Panc1 (cell line): ENCODE data around the gene LARP4B.
"Not testable (repeated sequence)": the region's sequence is repeated elsewhere in the genome, so short reads cannot be mapped to it uniquely, and the experiment has no call there.

Experiments used
- POLR2AphosphoS5 ChIP-seq: IDR thresholded peaks from 2 replicates; pipeline ENCODE4 v1.6.1; 2012; ENCODE audit warnings: mild to moderate bottlenecking, low read depth, low read length, moderate library complexity
- SIN3A ChIP-seq: IDR thresholded peaks from 2 replicates; pipeline ENCODE4 v1.6.1; 2012; ENCODE audit warnings: low read depth, mild to moderate bottlenecking, low read length, moderate library complexity, borderline replicate concordance; ENCODE audit not compliant: insufficient read depth
- TF ChIP-seq, protein P1 (sequence below): fragments of 450-650 bp; IDR thresholded peaks from 2 replicates; pipeline ENCODE4 v1.5.1; 2017; ENCODE audit warnings: mild to moderate bottlenecking
- TF ChIP-seq, protein P2 (sequence below), 2 experiments: IDR thresholded peaks; 2 replicates each; pipeline ENCODE4 v1.6.1; 2011 to 2012; ENCODE audit warnings: low read depth in 2 of 2, control low read depth in 1 of 2, low read length in 1 of 2, mild to moderate bottlenecking in 1 of 2, moderate library complexity in 1 of 2; ENCODE audit not compliant: insufficient read depth in 1 of 2

- TF ChIP-seq, protein P1, sequence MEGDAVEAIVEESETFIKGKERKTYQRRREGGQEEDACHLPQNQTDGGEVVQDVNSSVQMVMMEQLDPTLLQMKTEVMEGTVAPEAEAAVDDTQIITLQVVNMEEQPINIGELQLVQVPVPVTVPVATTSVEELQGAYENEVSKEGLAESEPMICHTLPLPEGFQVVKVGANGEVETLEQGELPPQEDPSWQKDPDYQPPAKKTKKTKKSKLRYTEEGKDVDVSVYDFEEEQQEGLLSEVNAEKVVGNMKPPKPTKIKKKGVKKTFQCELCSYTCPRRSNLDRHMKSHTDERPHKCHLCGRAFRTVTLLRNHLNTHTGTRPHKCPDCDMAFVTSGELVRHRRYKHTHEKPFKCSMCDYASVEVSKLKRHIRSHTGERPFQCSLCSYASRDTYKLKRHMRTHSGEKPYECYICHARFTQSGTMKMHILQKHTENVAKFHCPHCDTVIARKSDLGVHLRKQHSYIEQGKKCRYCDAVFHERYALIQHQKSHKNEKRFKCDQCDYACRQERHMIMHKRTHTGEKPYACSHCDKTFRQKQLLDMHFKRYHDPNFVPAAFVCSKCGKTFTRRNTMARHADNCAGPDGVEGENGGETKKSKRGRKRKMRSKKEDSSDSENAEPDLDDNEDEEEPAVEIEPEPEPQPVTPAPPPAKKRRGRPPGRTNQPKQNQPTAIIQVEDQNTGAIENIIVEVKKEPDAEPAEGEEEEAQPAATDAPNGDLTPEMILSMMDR: not testable (repeated sequence)
- TF ChIP-seq, protein P2, sequence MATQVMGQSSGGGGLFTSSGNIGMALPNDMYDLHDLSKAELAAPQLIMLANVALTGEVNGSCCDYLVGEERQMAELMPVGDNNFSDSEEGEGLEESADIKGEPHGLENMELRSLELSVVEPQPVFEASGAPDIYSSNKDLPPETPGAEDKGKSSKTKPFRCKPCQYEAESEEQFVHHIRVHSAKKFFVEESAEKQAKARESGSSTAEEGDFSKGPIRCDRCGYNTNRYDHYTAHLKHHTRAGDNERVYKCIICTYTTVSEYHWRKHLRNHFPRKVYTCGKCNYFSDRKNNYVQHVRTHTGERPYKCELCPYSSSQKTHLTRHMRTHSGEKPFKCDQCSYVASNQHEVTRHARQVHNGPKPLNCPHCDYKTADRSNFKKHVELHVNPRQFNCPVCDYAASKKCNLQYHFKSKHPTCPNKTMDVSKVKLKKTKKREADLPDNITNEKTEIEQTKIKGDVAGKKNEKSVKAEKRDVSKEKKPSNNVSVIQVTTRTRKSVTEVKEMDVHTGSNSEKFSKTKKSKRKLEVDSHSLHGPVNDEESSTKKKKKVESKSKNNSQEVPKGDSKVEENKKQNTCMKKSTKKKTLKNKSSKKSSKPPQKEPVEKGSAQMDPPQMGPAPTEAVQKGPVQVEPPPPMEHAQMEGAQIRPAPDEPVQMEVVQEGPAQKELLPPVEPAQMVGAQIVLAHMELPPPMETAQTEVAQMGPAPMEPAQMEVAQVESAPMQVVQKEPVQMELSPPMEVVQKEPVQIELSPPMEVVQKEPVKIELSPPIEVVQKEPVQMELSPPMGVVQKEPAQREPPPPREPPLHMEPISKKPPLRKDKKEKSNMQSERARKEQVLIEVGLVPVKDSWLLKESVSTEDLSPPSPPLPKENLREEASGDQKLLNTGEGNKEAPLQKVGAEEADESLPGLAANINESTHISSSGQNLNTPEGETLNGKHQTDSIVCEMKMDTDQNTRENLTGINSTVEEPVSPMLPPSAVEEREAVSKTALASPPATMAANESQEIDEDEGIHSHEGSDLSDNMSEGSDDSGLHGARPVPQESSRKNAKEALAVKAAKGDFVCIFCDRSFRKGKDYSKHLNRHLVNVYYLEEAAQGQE (IDR thresholded peaks at IDR 0.05; ENCODE audit: insufficient read depth in 1 of 2, low read depth in 2 of 2, low read length in 1 of 2): not testable (repeated sequence)
- not testable (repeated sequence) for TF ChIP-seq POLR2AphosphoS5, SIN3A
Measured at GRCh38 chr10:934165-934564, 2.7 kb upstream of the LARP4B start.
